Endodermal cell (in vitro differentiated cells): ENCODE measurements around the gene DAPP1. TPM values are rescaled to one million over a fixed set of nuclear protein-coding genes. Genes with fewer than 3 reads are reported as not detected.
A peak's percentile ranks its signal among the peaks of the same experiment; 100 is the strongest.

Experiments used
- DNase-seq: peaks from one replicate; pipeline ENCODE4 v3.0.0-alpha.2; 2017
- H3K27ac ChIP-seq: 2 replicates; pipeline ENCODE4 v1.5.1; 2013; ENCODE audit warnings: mild to moderate bottlenecking, low read depth, low read length, moderate library complexity
- H3K27me3 ChIP-seq: 2 replicates; pipeline ENCODE4 v1.6.1; 2013; ENCODE audit warnings: mild to moderate bottlenecking, low read length, moderate library complexity; ENCODE audit not compliant: insufficient read depth, control insufficient read depth, poor library complexity, severe bottlenecking
- H3K36me3 ChIP-seq: 2 replicates; pipeline ENCODE4 v1.7.0; 2013; ENCODE audit warnings: mild to moderate bottlenecking, low read length, moderate library complexity; ENCODE audit not compliant: control insufficient read depth, insufficient read depth
- H3K4me1 ChIP-seq: one replicate; pipeline ENCODE4 v1.7.0; 2013; ENCODE audit warnings: low read length; ENCODE audit not compliant: control insufficient read depth, insufficient read depth
- H3K4me3 ChIP-seq: 2 replicates; pipeline ENCODE4 v1.5.1; 2013; ENCODE audit warnings: mild to moderate bottlenecking, low read length, moderate library complexity
- H3K9ac ChIP-seq: 2 replicates; pipeline ENCODE4 v1.6.1; 2013; ENCODE audit warnings: mild to moderate bottlenecking, low read length, moderate library complexity; ENCODE audit not compliant: poor library complexity, severe bottlenecking; ENCODE audit errors: extremely low read depth
- H3K9me3 ChIP-seq: 2 replicates; pipeline ENCODE4 v1.6.1; 2013; ENCODE audit warnings: mild to moderate bottlenecking, low read length, moderate library complexity; ENCODE audit not compliant: control insufficient read depth
- H3K27ac Mint-ChIP-seq: 2 replicates; pipeline ENCODE4 v1.8.0; 2020; ENCODE audit warnings: mixed read lengths
- H3K27me3 Mint-ChIP-seq: 2 replicates; pipeline ENCODE4 v1.8.0; 2021; ENCODE audit warnings: mild to moderate bottlenecking, mixed read lengths; ENCODE audit not compliant: insufficient read depth
- H3K36me3 Mint-ChIP-seq: 2 replicates; pipeline ENCODE4 v1.8.0; 2020; ENCODE audit warnings: low read depth, mixed read lengths
- H3K4me1 Mint-ChIP-seq: 2 replicates; pipeline ENCODE4 v1.8.0; 2020; ENCODE audit warnings: mixed read lengths
- H3K4me3 Mint-ChIP-seq: 2 replicates; pipeline ENCODE4 v1.8.0; 2020; ENCODE audit warnings: mild to moderate bottlenecking, moderate library complexity, mixed read lengths
- H3K9me3 Mint-ChIP-seq: 2 replicates; pipeline ENCODE4 v1.8.0; 2020; ENCODE audit warnings: mild to moderate bottlenecking, mixed read lengths
- WGBS, 2 experiments: methylation state at CpG; one replicate each; pipeline versions ENCODE4 v1.1.5 to v1.1.7; 2013; ENCODE audit warnings: missing lambda C conversion rate in 2 of 2, mixed read lengths in 1 of 2; ENCODE audit not compliant: insufficient coverage in 1 of 2, insufficient read length in 1 of 2; 5-methylcytosine and 5-hydroxymethylcytosine counted together
- total RNA-seq, 2 donors: library from RNA; stranded (reverse); fragmentation: NEBNext Ultra II Directional in 1 of 2; extraction: Animal tissue kit (Norgen Biotek cat#: 25700) in 1 of 2; gene quantifications; 2 replicates in 1 of 2; 3 replicates in 1 of 2; pipeline ENCODE4 v1.2.1, GENCODE V29; 2021
- TF ChIP-seq, protein P1 (sequence below): fragments of 200-600 bp; sonication (generic); conservative IDR thresholded peaks from 2 replicates; pipeline ENCODE4 v1.5.0; 2021; ENCODE audit warnings: antibody characterized with exemption, mild to moderate bottlenecking

DAPP1 gene
- total RNA-seq, 2 donors from 2014 or later, result not detected

DNA sequence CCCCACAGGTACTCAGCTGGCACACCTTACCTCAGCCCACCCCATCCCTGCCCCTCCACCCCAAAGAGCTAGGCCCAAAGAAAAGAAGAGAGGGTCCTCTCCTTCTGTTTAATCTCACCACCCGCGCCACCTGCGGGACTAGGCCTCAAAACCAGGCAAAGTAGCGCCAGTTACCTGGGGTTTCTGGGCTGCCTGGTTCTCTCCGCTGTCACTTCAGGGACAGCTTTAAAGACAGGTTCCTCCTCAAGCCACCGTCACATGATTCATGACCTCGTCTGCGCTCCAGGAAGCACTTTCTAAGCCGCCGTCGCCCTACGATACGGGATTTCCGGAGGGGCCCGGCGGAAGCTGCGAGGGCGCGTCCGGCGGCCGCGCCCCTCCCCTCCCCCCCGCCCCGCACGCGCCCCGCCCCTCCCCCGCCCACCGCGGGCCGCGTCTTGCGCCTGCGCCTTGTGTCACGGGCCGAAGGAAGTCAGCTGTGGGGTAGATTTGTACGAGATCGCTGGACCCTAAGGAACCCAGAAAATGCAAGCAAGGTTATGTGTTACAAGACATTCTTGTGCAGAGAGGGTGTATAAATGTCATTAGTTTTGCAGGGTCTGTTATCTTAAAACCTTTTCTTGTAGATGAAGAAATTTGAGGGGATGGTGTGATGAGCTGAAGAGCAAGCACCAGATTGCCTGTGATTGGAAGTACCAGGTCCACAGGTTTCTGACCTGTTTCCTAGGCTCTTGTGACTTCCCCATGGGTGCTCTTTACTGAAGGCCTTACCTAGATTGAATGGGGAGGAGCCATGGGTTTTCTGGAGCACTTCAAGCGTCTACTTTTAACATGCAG is 77.8 kb downstream of the DAPP1 start, which contains the start of gene LAMTOR3:
Gene LAMTOR3, minus strand, starts transcription at position 267 of the 837 bp plus-strand sequence. CDS start 464 bp downstream, outside the sequence.
- DNase-seq, result peak; percentile 96
- Histone ChIP-seq H3K4me3 (peak within 1 kb of the TSS; percentile 98), H3K27ac (peak within 1 kb of the TSS; percentile 54), H3K9ac (peak within 1 kb of the TSS; percentile 85), H3K4me1 (no peaks in the 10 kb centered on the region), H3K9me3 (no peaks in the 10 kb centered on the region), H3K27me3 (no peaks in the 10 kb centered on the region), H3K36me3 (peaks cover 22% of the 10 kb centered on the region)
- peak within 1 kb of the TSS; percentile 98 for H3K27ac Mint-ChIP-seq
- peaks cover 2% of the 10 kb centered on the region for H3K36me3 Mint-ChIP-seq
- 0 to 3% methylated on average over 8 to 27 of the region's 40 CpGs for WGBS, 2 experiments
- H3K4me3 Mint-ChIP-seq, result peak within 1 kb of the TSS; percentile 96
- H3K27me3 Mint-ChIP-seq, result no peaks in the 10 kb centered on the region
- H3K9me3 Mint-ChIP-seq, result no peaks in the 10 kb centered on the region
- peaks cover 10% of the 10 kb centered on the region for H3K4me1 Mint-ChIP-seq
- TF ChIP-seq, protein P1, sequence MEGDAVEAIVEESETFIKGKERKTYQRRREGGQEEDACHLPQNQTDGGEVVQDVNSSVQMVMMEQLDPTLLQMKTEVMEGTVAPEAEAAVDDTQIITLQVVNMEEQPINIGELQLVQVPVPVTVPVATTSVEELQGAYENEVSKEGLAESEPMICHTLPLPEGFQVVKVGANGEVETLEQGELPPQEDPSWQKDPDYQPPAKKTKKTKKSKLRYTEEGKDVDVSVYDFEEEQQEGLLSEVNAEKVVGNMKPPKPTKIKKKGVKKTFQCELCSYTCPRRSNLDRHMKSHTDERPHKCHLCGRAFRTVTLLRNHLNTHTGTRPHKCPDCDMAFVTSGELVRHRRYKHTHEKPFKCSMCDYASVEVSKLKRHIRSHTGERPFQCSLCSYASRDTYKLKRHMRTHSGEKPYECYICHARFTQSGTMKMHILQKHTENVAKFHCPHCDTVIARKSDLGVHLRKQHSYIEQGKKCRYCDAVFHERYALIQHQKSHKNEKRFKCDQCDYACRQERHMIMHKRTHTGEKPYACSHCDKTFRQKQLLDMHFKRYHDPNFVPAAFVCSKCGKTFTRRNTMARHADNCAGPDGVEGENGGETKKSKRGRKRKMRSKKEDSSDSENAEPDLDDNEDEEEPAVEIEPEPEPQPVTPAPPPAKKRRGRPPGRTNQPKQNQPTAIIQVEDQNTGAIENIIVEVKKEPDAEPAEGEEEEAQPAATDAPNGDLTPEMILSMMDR, result no peak

DNA sequence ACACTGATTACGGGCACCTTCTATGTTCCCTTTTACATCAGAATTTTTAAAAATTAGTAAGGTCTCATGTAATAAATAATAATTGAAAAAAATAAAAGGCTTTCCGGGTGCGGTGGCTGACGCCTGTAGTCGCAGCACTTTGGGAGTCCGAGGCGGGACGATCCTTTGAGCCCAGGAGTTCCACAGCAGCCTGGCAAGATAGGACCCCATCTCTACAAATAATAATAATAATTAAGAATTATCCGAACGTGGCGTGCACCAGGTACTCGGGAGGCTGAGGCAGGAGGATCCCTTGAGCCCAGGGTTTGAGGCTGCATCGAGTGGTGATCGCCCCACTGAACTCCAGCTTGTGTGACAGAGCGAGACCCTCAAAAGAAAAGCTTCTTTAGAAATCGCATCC is 78.4 kb downstream of the DAPP1 start:
- peak overlapping the region; percentile 96 for H3K4me3 Mint-ChIP-seq
- TF ChIP-seq, protein P1, result no peak
- DNase-seq, result no peak
- H3K9me3 Mint-ChIP-seq, result no peaks in the 10 kb centered on the region
- H3K4me1 Mint-ChIP-seq, result peaks cover 10% of the 10 kb centered on the region
- no peaks in the 10 kb centered on the region for H3K27me3 ChIP-seq
- no peaks in the 10 kb centered on the region for H3K4me1 ChIP-seq
- WGBS, 2 experiments, result 93 to 95% methylated on average over 3 to 15 of the region's 16 CpGs
- H3K27me3 Mint-ChIP-seq, result no peaks in the 10 kb centered on the region
- H3K27ac ChIP-seq, result no peak overlapping the region
- no peaks in the 10 kb centered on the region for H3K9me3 ChIP-seq
- H3K36me3 Mint-ChIP-seq, result peaks cover 2% of the 10 kb centered on the region
- H3K36me3 ChIP-seq, result peaks cover 25% of the 10 kb centered on the region
- H3K9ac ChIP-seq, result peak overlapping the region; percentile 52
- H3K4me3 ChIP-seq, result peak overlapping the region; percentile 88
- peak overlapping the region; percentile 87 for H3K27ac Mint-ChIP-seq

DNA sequence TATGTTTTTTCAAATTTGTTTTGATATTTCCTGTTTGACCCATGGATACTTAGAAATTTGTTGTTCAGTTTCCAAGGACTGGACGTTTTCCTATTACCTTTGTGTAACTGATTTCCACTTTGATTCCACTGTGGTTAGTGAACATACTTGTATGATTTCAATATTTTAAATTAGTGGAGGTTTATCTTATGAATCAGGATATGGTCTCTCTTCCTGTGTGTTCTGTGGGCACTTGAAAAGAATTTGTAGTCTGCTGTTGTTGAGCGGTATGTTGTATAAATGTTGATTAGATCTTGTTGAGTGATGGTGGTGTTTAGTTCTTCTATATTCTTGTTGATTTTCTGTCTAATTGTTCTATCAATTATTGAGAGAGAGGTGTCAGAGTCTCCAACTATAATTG is 98.8 kb downstream of the DAPP1 start:
- H3K27me3 ChIP-seq, result no peaks in the 10 kb centered on the region
- Mint-ChIP-seq H3K27ac (no peak overlapping the region), H3K36me3 (peaks cover 53% of the 10 kb centered on the region), H3K9me3 (no peaks in the 10 kb centered on the region), H3K4me1 (no peaks in the 10 kb centered on the region), H3K4me3 (no peak overlapping the region), H3K27me3 (no peaks in the 10 kb centered on the region)
- WGBS, 2 experiments, result 96% methylated on average over 2 of the region's 2 CpGs; no CpG with 5 or more reads in 1 of the 2 experiments
- peaks cover 14% of the 10 kb centered on the region for H3K9me3 ChIP-seq
- TF ChIP-seq, protein P1, result no peak
- no peaks in the 10 kb centered on the region for H3K4me1 ChIP-seq
- H3K9ac ChIP-seq, result no peak overlapping the region
- no peak overlapping the region for H3K4me3 ChIP-seq
- H3K36me3 ChIP-seq, result peaks cover 49% of the 10 kb centered on the region
- H3K27ac ChIP-seq, result no peak overlapping the region
- DNase-seq, result no peak
